Measurements from ENCODE around the gene DHX35.
A peak's percentile ranks its signal among the peaks of the same experiment; 100 is the strongest.

Gene DHX35

DNA sequence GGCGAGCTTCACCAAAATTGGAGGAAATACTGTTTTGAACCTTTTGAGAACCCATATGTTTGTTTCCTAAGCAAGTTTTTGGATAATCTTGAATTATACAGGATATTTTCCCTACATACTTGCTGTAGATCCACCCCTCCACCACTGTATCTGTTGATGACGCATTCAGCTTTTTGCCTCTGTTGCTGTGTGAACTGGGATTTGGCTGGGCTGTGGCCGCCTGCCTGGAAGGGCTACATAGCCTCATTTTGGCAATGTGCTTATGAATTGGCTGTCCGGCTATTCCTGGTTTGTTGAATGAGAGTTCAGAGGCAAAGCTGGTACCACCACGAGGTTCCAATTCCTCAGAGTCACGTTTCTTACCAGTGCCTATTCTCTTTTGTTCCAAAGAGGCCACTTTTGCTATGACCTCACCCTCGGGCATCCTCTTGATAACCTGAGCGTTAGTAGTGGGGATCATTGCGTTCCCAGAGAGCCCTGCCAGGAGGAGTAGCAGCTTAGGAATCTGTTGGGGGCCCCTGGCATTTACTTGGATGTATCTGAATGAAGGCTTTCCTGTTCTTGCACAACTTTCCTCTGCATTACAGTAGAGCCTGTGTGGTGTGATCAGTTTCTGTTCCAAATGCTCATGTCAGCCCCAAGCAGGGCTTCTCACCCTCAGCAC is 29.6 kb upstream of the DHX35 start:
- no peak for TF ChIP-seq EZH2 (IDR thresholded peaks at IDR 0.05; ENCODE audit: borderline replicate concordance, low read depth, low read length, severe bottlenecking)
- TF ChIP-seq, protein P1, sequence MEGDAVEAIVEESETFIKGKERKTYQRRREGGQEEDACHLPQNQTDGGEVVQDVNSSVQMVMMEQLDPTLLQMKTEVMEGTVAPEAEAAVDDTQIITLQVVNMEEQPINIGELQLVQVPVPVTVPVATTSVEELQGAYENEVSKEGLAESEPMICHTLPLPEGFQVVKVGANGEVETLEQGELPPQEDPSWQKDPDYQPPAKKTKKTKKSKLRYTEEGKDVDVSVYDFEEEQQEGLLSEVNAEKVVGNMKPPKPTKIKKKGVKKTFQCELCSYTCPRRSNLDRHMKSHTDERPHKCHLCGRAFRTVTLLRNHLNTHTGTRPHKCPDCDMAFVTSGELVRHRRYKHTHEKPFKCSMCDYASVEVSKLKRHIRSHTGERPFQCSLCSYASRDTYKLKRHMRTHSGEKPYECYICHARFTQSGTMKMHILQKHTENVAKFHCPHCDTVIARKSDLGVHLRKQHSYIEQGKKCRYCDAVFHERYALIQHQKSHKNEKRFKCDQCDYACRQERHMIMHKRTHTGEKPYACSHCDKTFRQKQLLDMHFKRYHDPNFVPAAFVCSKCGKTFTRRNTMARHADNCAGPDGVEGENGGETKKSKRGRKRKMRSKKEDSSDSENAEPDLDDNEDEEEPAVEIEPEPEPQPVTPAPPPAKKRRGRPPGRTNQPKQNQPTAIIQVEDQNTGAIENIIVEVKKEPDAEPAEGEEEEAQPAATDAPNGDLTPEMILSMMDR (IDR thresholded peaks at IDR 0.05; ENCODE audit: borderline replicate concordance, extremely low read depth, low read length, poor library complexity, severe bottlenecking) = no peak
- ATAC-seq (ENCODE audit: insufficient read depth, low read depth) (no peak), DNase-seq (no peak)
- Histone ChIP-seq H3K4me3 (ENCODE audit: low read depth in 1 of 2, low read length in 2 of 2) (peak overlapping the region in 1 of 2 experiments; percentile 1; a peak in 1 of 4 replicates), H4K20me1 (ENCODE audit: insufficient read depth, low read length) (peaks cover 76% of the 10 kb centered on the region), H3K36me3 (ENCODE audit: insufficient read depth, low read length) (peaks cover 85% of the 10 kb centered on the region), H3K4me1 (ENCODE audit: insufficient read depth, low read length) (peaks cover 58% of the 10 kb centered on the region), H3K9ac (ENCODE audit: low read depth, low read length) (no peak overlapping the region), H3K9me3 (ENCODE audit: insufficient read depth, low read length, severe bottlenecking) (no peaks in the 10 kb centered on the region), H3K27me3 (ENCODE audit: insufficient read depth, low read length, poor library complexity) (no peaks in the 10 kb centered on the region), H3K79me2 (ENCODE audit: insufficient read depth, low read length) (peaks cover 100% of the 10 kb centered on the region), H3K4me2 (ENCODE audit: insufficient read depth, low read length) (peak overlapping the region; percentile 74), H2AFZ (ENCODE audit: low read depth, low read length) (no peak overlapping the region), H3K27ac (ENCODE audit: low read length) (no peak overlapping the region; the same call in 1 of the 2 replicates)

DNA sequence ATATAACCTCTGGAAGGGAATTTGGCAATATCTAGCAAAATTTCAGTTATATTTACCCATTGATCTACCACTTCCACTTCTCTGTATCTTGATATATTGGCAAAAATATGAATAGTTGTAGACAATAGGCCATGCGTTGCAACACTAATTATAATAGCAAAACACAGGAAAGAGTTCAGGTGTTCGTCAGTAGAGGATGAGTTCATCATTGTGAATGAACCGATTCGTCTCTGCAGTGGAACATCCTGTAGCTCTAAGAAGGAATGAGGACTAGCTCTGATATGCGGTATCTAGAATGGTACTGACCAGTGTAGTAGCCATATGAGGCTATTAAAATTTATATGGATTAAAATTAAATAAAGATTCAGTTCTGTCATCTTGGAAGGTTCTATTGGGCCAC is 27.6 kb upstream of the DHX35 start:
- no peak overlapping the region for H3K9ac ChIP-seq (ENCODE audit: low read depth, low read length)
- H3K27ac ChIP-seq (ENCODE audit: low read length) = no peak overlapping the region
- H3K36me3 ChIP-seq (ENCODE audit: insufficient read depth, low read length) = peaks cover 87% of the 10 kb centered on the region
- DNase-seq = no peak
- no peak overlapping the region for H2AFZ ChIP-seq (ENCODE audit: low read depth, low read length)
- peaks cover 100% of the 10 kb centered on the region for H3K79me2 ChIP-seq (ENCODE audit: insufficient read depth, low read length)
- H3K27me3 ChIP-seq (ENCODE audit: insufficient read depth, low read length, poor library complexity) = no peaks in the 10 kb centered on the region
- H3K4me1 ChIP-seq (ENCODE audit: insufficient read depth, low read length) = peaks cover 39% of the 10 kb centered on the region
- no peak overlapping the region for H3K4me2 ChIP-seq (ENCODE audit: insufficient read depth, low read length)
- peaks cover 77% of the 10 kb centered on the region for H4K20me1 ChIP-seq (ENCODE audit: insufficient read depth, low read length)
- TF ChIP-seq EZH2 (IDR thresholded peaks at IDR 0.05; ENCODE audit: borderline replicate concordance, low read depth, low read length, severe bottlenecking) = no peak
- TF ChIP-seq, protein P1 (IDR thresholded peaks at IDR 0.05; ENCODE audit: borderline replicate concordance, extremely low read depth, low read length, poor library complexity, severe bottlenecking) = no peak
- no peaks in the 10 kb centered on the region for H3K9me3 ChIP-seq (ENCODE audit: insufficient read depth, low read length, severe bottlenecking)
- H3K4me3 ChIP-seq (ENCODE audit: low read depth in 1 of 2, low read length in 2 of 2) = no peak overlapping the region
- ATAC-seq (ENCODE audit: insufficient read depth, low read depth) = no peak

DNA sequence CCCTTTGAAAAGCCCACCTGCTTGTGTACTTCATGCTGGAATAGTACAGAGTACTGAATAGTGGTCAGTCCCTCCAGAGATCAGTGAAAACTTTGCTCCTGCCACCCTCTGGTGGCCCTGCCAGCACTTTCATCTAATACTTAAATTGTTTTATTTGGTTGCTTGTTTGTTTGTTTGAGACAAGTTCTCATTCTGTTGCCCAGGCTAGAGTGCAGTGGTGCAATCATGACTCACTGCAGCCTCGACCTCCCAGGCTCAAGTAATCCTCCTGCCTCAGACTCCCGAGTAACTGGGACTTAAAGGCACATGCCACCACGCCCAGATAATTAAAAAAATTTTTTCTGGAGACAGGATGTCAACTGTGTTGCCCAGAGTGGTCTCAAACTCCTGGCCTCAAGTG is 26.9 kb upstream of the DHX35 start:
- Histone ChIP-seq H3K9ac (ENCODE audit: low read depth, low read length) (no peak overlapping the region), H4K20me1 (ENCODE audit: insufficient read depth, low read length) (peaks cover 78% of the 10 kb centered on the region), H3K27ac (ENCODE audit: low read length) (no peak overlapping the region), H3K4me3 (ENCODE audit: low read depth in 1 of 2, low read length in 2 of 2) (no peak overlapping the region), H3K27me3 (ENCODE audit: insufficient read depth, low read length, poor library complexity) (no peaks in the 10 kb centered on the region), H2AFZ (ENCODE audit: low read depth, low read length) (no peak overlapping the region), H3K79me2 (ENCODE audit: insufficient read depth, low read length) (peaks cover 100% of the 10 kb centered on the region), H3K36me3 (ENCODE audit: insufficient read depth, low read length) (peaks cover 87% of the 10 kb centered on the region), H3K4me1 (ENCODE audit: insufficient read depth, low read length) (peaks cover 31% of the 10 kb centered on the region), H3K4me2 (ENCODE audit: insufficient read depth, low read length) (no peak overlapping the region), H3K9me3 (ENCODE audit: insufficient read depth, low read length, severe bottlenecking) (no peaks in the 10 kb centered on the region)
- TF ChIP-seq, protein P1 (IDR thresholded peaks at IDR 0.05; ENCODE audit: borderline replicate concordance, extremely low read depth, low read length, poor library complexity, severe bottlenecking) = no peak
- TF ChIP-seq EZH2 (IDR thresholded peaks at IDR 0.05; ENCODE audit: borderline replicate concordance, low read depth, low read length, severe bottlenecking) = no peak
- DNase-seq (no peak), ATAC-seq (ENCODE audit: insufficient read depth, low read depth) (no peak)

All from DND-41 (cell line).